ENCODE data around the gene MTRF1.

MTRF1 gene

GRCh38 chr13:41263261-41263971 is at the start of gene MTRF1:
TSS of gene MTRF1 (minus strand) at chr13:41263576. CDS start at chr13:41260907, 2,669 bp downstream.
- peak; percentile 78 for DNase-seq (ENCODE audit: low read depth, low spot score)

- no peak for DNase-seq (ENCODE audit: low read depth, low spot score)
Observed at GRCh38 chr13:41313117-41313516, 49.7 kb upstream of the MTRF1 start.

GRCh38 chr13:41312176-41312500 is 48.8 kb upstream of the MTRF1 start:
- peak; percentile 36 for DNase-seq (ENCODE audit: low read depth, low spot score)

- DNase-seq (ENCODE audit: low read depth, low spot score), result peak; percentile 56
Observed at GRCh38 chr13:41311406-41312175, 48.2 kb upstream of the MTRF1 start.

GRCh38 chr13:41310963-41311405 is 47.6 kb upstream of the MTRF1 start, which contains the start of gene NAA16:
TSS of gene NAA16 (plus strand) at chr13:41311267. CDS start at chr13:41311529, 262 bp downstream.
- DNase-seq (ENCODE audit: low read depth, low spot score), result peak; percentile 94

- no peak for DNase-seq (ENCODE audit: low read depth, low spot score)
Observed at GRCh38 chr13:41307884-41308640, 44.7 kb upstream of the MTRF1 start.

- no peak for DNase-seq (ENCODE audit: low read depth, low spot score)
Observed at GRCh38 chr13:41306271-41307145, 43.1 kb upstream of the MTRF1 start.

- no peak for DNase-seq (ENCODE audit: low read depth, low spot score)
Observed at GRCh38 chr13:41304551-41304950, 41.2 kb upstream of the MTRF1 start.

GRCh38 chr13:41302743-41303142 is 39.4 kb upstream of the MTRF1 start:
- DNase-seq (ENCODE audit: low read depth, low spot score), result no peak

- no peak for DNase-seq (ENCODE audit: low read depth, low spot score)
Observed at GRCh38 chr13:41299316-41300094, 36.1 kb upstream of the MTRF1 start.

GRCh38 chr13:41296879-41297646 is 33.7 kb upstream of the MTRF1 start:
- DNase-seq (ENCODE audit: low read depth, low spot score), result no peak

- DNase-seq (ENCODE audit: low read depth, low spot score), result no peak
Observed at GRCh38 chr13:41295973-41296372, 32.6 kb upstream of the MTRF1 start.

- DNase-seq (ENCODE audit: low read depth, low spot score), result no peak
Observed at GRCh38 chr13:41294914-41295313, 31.5 kb upstream of the MTRF1 start.

- no peak for DNase-seq (ENCODE audit: low read depth, low spot score)
Observed at GRCh38 chr13:41293272-41293671, 29.9 kb upstream of the MTRF1 start.

GRCh38 chr13:41291246-41291645 is 27.9 kb upstream of the MTRF1 start:
- no peak for DNase-seq (ENCODE audit: low read depth, low spot score)

- DNase-seq (ENCODE audit: low read depth, low spot score), result no peak
Observed at GRCh38 chr13:41289463-41289881, 26.1 kb upstream of the MTRF1 start.

GRCh38 chr13:41286370-41286769 is 23.0 kb upstream of the MTRF1 start:
- DNase-seq (ENCODE audit: low read depth, low spot score), result no peak

- no peak for DNase-seq (ENCODE audit: low read depth, low spot score)
Observed at GRCh38 chr13:41284512-41285288, 21.3 kb upstream of the MTRF1 start.

GRCh38 chr13:41282129-41282571 is 18.8 kb upstream of the MTRF1 start:
- DNase-seq (ENCODE audit: low read depth, low spot score), result no peak
